Stomach (tissue), 9 donors: ENCODE measurements around the gene ADPRHL1. TPM values are rescaled to one million over a fixed set of nuclear protein-coding genes. Genes with fewer than 3 reads are reported as not detected.

ENCODE experiments used
- DNase-seq, 2 donors: peaks; one replicate each; pipeline versions ENCODE4 v3.0.0 to v3.0.0-alpha.2; 2013 to 2019
- H3K27ac ChIP-seq, 5 donors: fragments of 200-600 bp in 4 of 5; sonication (generic) in 4 of 5; one replicate each; pipeline ENCODE4 v1.5.1; 2013 to 2019; ENCODE audit warnings: mild to moderate bottlenecking in 1 of 5, moderate library complexity in 1 of 5
- H3K27me3 ChIP-seq, 3 donors: fragments of 200-600 bp; sonication (generic); one replicate each; pipeline ENCODE4 v1.5.1; 2017 to 2019; ENCODE audit warnings: mixed run types in 1 of 3
- H3K36me3 ChIP-seq, 4 donors: fragments of 200-600 bp; sonication (generic); 1 replicate in 3 of 4; 2 replicates in 1 of 4; pipeline ENCODE4 v1.5.1; 2016 to 2019
- H3K4me1 ChIP-seq, 4 donors: fragments of 200-600 bp; sonication (generic); one replicate each; pipeline ENCODE4 v1.5.1; 2016 to 2019
- H3K4me3 ChIP-seq, 4 donors: fragments of 200-600 bp; sonication (generic) in 3 of 4; one replicate each; pipeline ENCODE4 v1.5.1; 2016 to 2019; ENCODE audit warnings: mild to moderate bottlenecking in 1 of 4
- H3K9me3 ChIP-seq, 4 donors: fragments of 200-600 bp; sonication (generic); one replicate each; pipeline ENCODE4 v1.5.1; 2016 to 2019
- CTCF ChIP-seq, 7 experiments: fragments of 450-650 bp in 4 of 7; fragments of 200-600 bp in 3 of 7; sonication (generic) in 3 of 7; IDR thresholded peaks; one replicate each; pipeline ENCODE4 v1.5.1; 2016 to 2019; ENCODE audit warnings: antibody characterized with exemption in 7 of 7, control low read depth in 2 of 7, mild to moderate bottlenecking in 1 of 7
- EP300 ChIP-seq: sonication (generic); formaldehyde crosslinking; IDR thresholded peaks from one replicate; pipeline ENCODE4 v1.6.1; 2017; ENCODE audit warnings: antibody characterized with exemption
- POLR2A ChIP-seq, 4 donors: fragments of 450-650 bp; IDR thresholded peaks; one replicate each; pipeline ENCODE4 v1.6.1; 2016; ENCODE audit warnings: antibody characterized with exemption in 4 of 4, control low read depth in 2 of 4, mild to moderate bottlenecking in 1 of 4, moderate library complexity in 1 of 4
- POLR2AphosphoS5 ChIP-seq, 3 donors: sonication (generic); formaldehyde crosslinking; IDR thresholded peaks; one replicate each; pipeline ENCODE4 v1.6.1; 2016; ENCODE audit warnings: antibody characterized with exemption in 3 of 3
- WGBS, 5 donors: extraction: QIAGEN DNeasy Blood & Tissue Kit in 3 of 5; methylation state at CpG; one replicate each; pipeline versions ENCODE4 v1.1.5 to v1.1.7; 2013 to 2018; 5-methylcytosine and 5-hydroxymethylcytosine counted together
- intact Hi-C: fragments of 100-400 bp; cut with DNase I; formaldehyde crosslinking; loops from one replicate; pipeline ENCODE4 v1.15.1; 2023; ENCODE audit warnings: low total_unique reads
- polyA plus RNA-seq, 3 donors: library from polyadenylated mRNA; stranded (reverse); fragments of 200-250 nt; gene quantifications; one replicate each; pipeline ENCODE4 v1.2.3, GENCODE V29; 2013
- total RNA-seq, 5 donors: library from RNA; depleted of rRNA; stranded (reverse); fragments of >200 nt; gene quantifications; one replicate each; pipeline versions ENCODE4 v1.1.0 to v1.2.3, GENCODE V29; 2014 to 2016
- donor health status: healthy with polysubstance abuse.
- donor health status: Bipolar disorder and iron deficiency.
- donor health status: healthy.

Gene ADPRHL1
- total and polyA plus RNA-seq, 8 donors = 1.7 to 6.7 (median 2.7) TPM

GRCh38 chr13:113498905-113499304, 45.6 kb upstream of the ADPRHL1 start:
- no peak for TF ChIP-seq EP300
- intact Hi-C loops = no loop called here
- WGBS, 5 donors = 84 to 98% (median 97%) methylated on average over 6 of the region's 6 CpGs

GRCh38 chr13:113497217-113497616, 43.9 kb upstream of the ADPRHL1 start:
- intact Hi-C loops = no loop called here
- WGBS, 5 donors = 33 to 90% (median 75%) methylated on average over 1 of the region's 1 CpG
- H3K27ac ChIP-seq = no peak overlapping the region
- peaks cover 25 to 60% (median 48%) of the 10 kb centered on the region in 4 donors for H3K4me1 ChIP-seq
- peaks cover 44 to 72% (median 70%) of the 10 kb centered on the region in 4 donors for H3K36me3 ChIP-seq
- no peak overlapping the region for H3K4me3 ChIP-seq
- no peaks in the 10 kb centered on the region for H3K9me3 ChIP-seq
- H3K27me3 ChIP-seq = no peaks in the 10 kb centered on the region
- TF ChIP-seq POLR2A (IDR thresholded peaks at IDR 0.05) (no peak), POLR2AphosphoS5 (IDR thresholded peaks at IDR 0.05) (no peak), CTCF (IDR thresholded peaks at IDR 0.05) (no peak), EP300 (no peak)
- DNase-seq = no peak

More at GRCh38 chr13:113498905-113499304, 45.6 kb upstream of the ADPRHL1 start:
- DNase-seq = no peak
- no peaks in the 10 kb centered on the region for H3K9me3 ChIP-seq
- peaks cover 57 to 89% (median 87%) of the 10 kb centered on the region in 4 donors for H3K36me3 ChIP-seq
- no peak overlapping the region for H3K27ac ChIP-seq
- no peaks in the 10 kb centered on the region for H3K27me3 ChIP-seq
- no peak overlapping the region for H3K4me3 ChIP-seq
- H3K4me1 ChIP-seq = peaks cover 9 to 43% (median 32%) of the 10 kb centered on the region in 4 donors

- DNase-seq = peak in 1 of 2 donors; percentile 46
- intact Hi-C loops = no loop called here
- 48 to 73% (median 55%) methylated on average over 26 of the region's 26 CpGs for WGBS, 5 donors
- Histone ChIP-seq H3K4me1 (peaks cover 35 to 68% (median 56%) of the 10 kb centered on the region in 4 donors), H3K27ac (peak overlapping the region in 2 of 5 donors; percentile 18 to 47), H3K27me3 (no peaks in the 10 kb centered on the region), H3K36me3 (peaks cover 30 to 57% (median 55%) of the 10 kb centered on the region in 4 donors), H3K9me3 (no peaks in the 10 kb centered on the region), H3K4me3 (peak overlapping the region; percentile 8 to 28 (median 11))
- TF ChIP-seq CTCF (IDR thresholded peaks at IDR 0.05) = no peak
- no peak for TF ChIP-seq POLR2AphosphoS5 (IDR thresholded peaks at IDR 0.05)
- TF ChIP-seq EP300 = no peak
- TF ChIP-seq POLR2A (IDR thresholded peaks at IDR 0.05) = no peak
Measured at GRCh38 chr13:113495494-113496210, 42.4 kb upstream of the ADPRHL1 start.

GRCh38 chr13:113493315-113493951, 40.1 kb upstream of the ADPRHL1 start:
- intact Hi-C loops = no loop called here
- 12 to 29% (median 18%) methylated on average over 5 of the region's 5 CpGs for WGBS, 5 donors
- peak overlapping the region in 1 of 4 donors; percentile 88 for H3K4me3 ChIP-seq
- no peak for TF ChIP-seq EP300
- TF ChIP-seq POLR2A (IDR thresholded peaks at IDR 0.05) = no peak
- TF ChIP-seq CTCF (IDR thresholded peaks at IDR 0.05) = no peak
- TF ChIP-seq POLR2AphosphoS5 (IDR thresholded peaks at IDR 0.05) = peak in 2 of 3 donors; percentile 60 to 84
- peaks cover 9 to 35% (median 33%) of the 10 kb centered on the region in 4 donors for H3K36me3 ChIP-seq
- H3K4me1 ChIP-seq = peaks cover 54 to 85% (median 70%) of the 10 kb centered on the region in 4 donors
- H3K27ac ChIP-seq = peak overlapping the region; percentile 34 to 96 (median 93)
- no peaks in the 10 kb centered on the region for H3K9me3 ChIP-seq
- no peaks in the 10 kb centered on the region for H3K27me3 ChIP-seq
- DNase-seq = peak in 1 of 2 donors; percentile 90
